HCT116 (cell line): ENCODE measurements around the gene DOCK4. TPM values are rescaled to one million over a fixed set of nuclear protein-coding genes. Genes with fewer than 3 reads are reported as not detected.

Experiments
- ATAC-seq: fragments of 200-7000 bp; cut with Tn5 transposase; 2 replicates; pipeline ENCODE4 v1.9.1; 2020; ENCODE audit warnings: mild to moderate bottlenecking, moderate library complexity
- BruUV-seq: library from RNA; stranded (reverse); fragments of 400-500 nt; replicated peaks from 2 replicates; lab custom pipeline; 2021; lab: Mats Ljungman, UMichigan
- CTCF ChIA-PET: fragments of 300-600 bp; sonication (Branson Sonifier 250); formaldehyde crosslinking; loops from one replicate; lab custom pipeline; 2021; ENCODE audit warnings: antibody characterized with exemption; lab: Charles Lee
- POLR2A ChIA-PET: fragments of 300-600, 350-600 bp; sonication (Branson Sonifier 250); formaldehyde crosslinking; loops from one replicate; lab custom pipeline; 2021; ENCODE audit warnings: antibody characterized with exemption; lab: Charles Lee
- RAD21 ChIA-PET, 2 experiments: fragments of 300-600 bp; sonication (Branson Sonifier 250); formaldehyde crosslinking; loops; one replicate each; lab custom pipeline; 2023; ENCODE audit warnings: low total read pairs in 2 of 2; ENCODE audit not compliant: uncharacterized antibody in 2 of 2, unreplicated experiment in 2 of 2, low non-redundant PET in 1 of 2; lab: Charles Lee
- DNase-seq: peaks from one replicate; pipeline ENCODE4 v3.0.0-alpha.2; 2010; ENCODE audit warnings: low read depth, low spot score
- H2AFZ ChIP-seq: fragments of 200-600 bp; shearing (Covaris generic), sonication (generic); 2 replicates; pipeline ENCODE4 v1.6.1; 2017; ENCODE audit warnings: low read depth, mixed run types, mixed read lengths, antibody characterized with exemption, low read length; ENCODE audit not compliant: poor library complexity, severe bottlenecking
- H3K27ac ChIP-seq: 2 replicates; pipeline ENCODE4 v1.5.1; 2012; ENCODE audit warnings: low read depth, low read length
- H3K27me3 ChIP-seq: fragments of 200-600 bp; sonication (generic); 2 replicates; pipeline ENCODE4 v1.6.1; 2016; ENCODE audit warnings: mixed run types, low read length, mixed read lengths; ENCODE audit not compliant: insufficient read depth
- H3K36me3 ChIP-seq, 2 experiments: fragments of 200-500 bp in 1 of 2; fragments of 200-600 bp in 1 of 2; sonication (Bioruptor generic) in 1 of 2; sonication (generic) in 1 of 2; 2 replicates each; pipeline versions ENCODE4 v1.5.1 to v1.6.1; 2014 to 2016; ENCODE audit warnings: low read length in 2 of 2, inconsistent platforms in 1 of 2, mixed read lengths in 1 of 2, mixed run types in 1 of 2; ENCODE audit not compliant: insufficient read depth in 2 of 2, control insufficient read depth in 1 of 2
- H3K4me1 ChIP-seq, 2 experiments: fragments of 200-600 bp in 1 of 2; sonication (generic) in 1 of 2; 2 replicates each; pipeline versions ENCODE4 v1.5.1 to v1.6.1; 2012 to 2017; ENCODE audit warnings: low read length in 2 of 2, inconsistent platforms in 1 of 2, mild to moderate bottlenecking in 1 of 2, mixed read lengths in 1 of 2, mixed run types in 1 of 2, moderate library complexity in 1 of 2; ENCODE audit not compliant: insufficient read depth in 2 of 2, control insufficient read depth in 1 of 2
- H3K4me2 ChIP-seq: fragments of 200-600 bp; sonication (generic); 2 replicates; pipeline ENCODE4 v1.6.1; 2017; ENCODE audit warnings: mixed run types, low read length, mixed read lengths
- H3K4me3 ChIP-seq, 2 experiments: fragments of 200-600 bp in 1 of 2; sonication (generic) in 1 of 2; replicated peaks in 1 of 2; 2 replicates each; pipeline ENCODE4 v1.5.1; 2011 to 2016; ENCODE audit warnings: low read length in 2 of 2, control low read depth in 1 of 2, low read depth in 1 of 2, mild to moderate bottlenecking in 1 of 2, mixed read lengths in 1 of 2, mixed run types in 1 of 2
- H3K79me2 ChIP-seq: fragments of 200-600 bp; sonication (generic); 2 replicates; pipeline ENCODE4 v1.6.1; 2017; ENCODE audit warnings: mild to moderate bottlenecking, mixed run types, low read length, moderate library complexity, mixed read lengths; ENCODE audit not compliant: insufficient read depth
- H3K9ac ChIP-seq: fragments of 200-600 bp; sonication (generic); 2 replicates; pipeline ENCODE4 v1.6.1; 2016; ENCODE audit warnings: low read length, mixed read lengths
- H3K9me2 ChIP-seq: fragments of 200-600 bp; sonication (generic), shearing (Covaris generic); 2 replicates; pipeline ENCODE4 v1.6.1; 2017; ENCODE audit warnings: mixed run types, mild to moderate bottlenecking, moderate library complexity; ENCODE audit not compliant: insufficient read depth
- H3K9me3 ChIP-seq, 2 experiments: fragments of 200-500 bp in 1 of 2; fragments of 200-600 bp in 1 of 2; sonication (Bioruptor generic) in 1 of 2; sonication (generic) in 1 of 2; 2 replicates each; pipeline ENCODE4 v1.6.1; 2014 to 2017; ENCODE audit warnings: low read length in 2 of 2, mixed read lengths in 2 of 2, inconsistent platforms in 1 of 2, low read depth in 1 of 2, mild to moderate bottlenecking in 1 of 2, mixed run types in 1 of 2, moderate library complexity in 1 of 2; ENCODE audit not compliant: control insufficient read depth in 1 of 2, insufficient read depth in 1 of 2
- H4K20me1 ChIP-seq: fragments of 200-600 bp; sonication (generic), shearing (Covaris generic); 2 replicates; pipeline ENCODE4 v1.6.1; 2017; ENCODE audit warnings: mixed run types, mild to moderate bottlenecking, moderate library complexity; ENCODE audit not compliant: insufficient read depth
- CBX3 ChIP-seq: IDR thresholded peaks from 2 replicates; pipeline ENCODE4 v1.6.1; 2012; ENCODE audit warnings: low read depth
- CEBPB ChIP-seq: IDR thresholded peaks from 2 replicates; pipeline ENCODE4 v1.6.1; 2012; ENCODE audit warnings: low read depth
- EGR1 ChIP-seq: IDR thresholded peaks from 2 replicates; pipeline ENCODE4 v1.6.1; 2012; ENCODE audit warnings: low read depth
- SP1 ChIP-seq: IDR thresholded peaks from 2 replicates; pipeline ENCODE4 v1.6.1; 2012; ENCODE audit warnings: low read depth
- YY1 ChIP-seq: IDR thresholded peaks from 2 replicates; pipeline ENCODE4 v1.6.1; 2011; ENCODE audit warnings: low read length, low read depth, moderate library complexity, mild to moderate bottlenecking; ENCODE audit not compliant: insufficient replicate concordance; ENCODE audit errors: extremely low read depth
- ZNF274 ChIP-seq: fragments of 200-500 bp; sonication (Bioruptor generic); IDR thresholded peaks from 2 replicates; pipeline ENCODE4 v1.6.1; 2014; ENCODE audit warnings: mild to moderate bottlenecking, low read depth, low read length, inconsistent platforms
- intact Hi-C: fragments of 100-400 bp; cut with micrococcal nuclease; formaldehyde crosslinking; loops from 2 replicates; pipeline ENCODE4 v1.10.0; 2022
- total RNA-seq: library from RNA; stranded (reverse); gene quantifications from one replicate; pipeline ENCODE4 v1.2.1, GENCODE V29; 2021; ENCODE audit not compliant: unreplicated experiment
- TF ChIP-seq, protein P1 (sequence below): IDR thresholded peaks from 2 replicates; pipeline ENCODE4 v1.6.1; 2011; ENCODE audit warnings: mild to moderate bottlenecking, low read length, moderate library complexity; ENCODE audit not compliant: insufficient replicate concordance; ENCODE audit errors: extremely low read depth
- TF ChIP-seq, protein P2 (sequence below): IDR thresholded peaks from 2 replicates; pipeline ENCODE4 v1.6.1; 2012

DOCK4 gene
- total RNA-seq, 1 experiment from 2014 or later: 2.2 TPM

DNA sequence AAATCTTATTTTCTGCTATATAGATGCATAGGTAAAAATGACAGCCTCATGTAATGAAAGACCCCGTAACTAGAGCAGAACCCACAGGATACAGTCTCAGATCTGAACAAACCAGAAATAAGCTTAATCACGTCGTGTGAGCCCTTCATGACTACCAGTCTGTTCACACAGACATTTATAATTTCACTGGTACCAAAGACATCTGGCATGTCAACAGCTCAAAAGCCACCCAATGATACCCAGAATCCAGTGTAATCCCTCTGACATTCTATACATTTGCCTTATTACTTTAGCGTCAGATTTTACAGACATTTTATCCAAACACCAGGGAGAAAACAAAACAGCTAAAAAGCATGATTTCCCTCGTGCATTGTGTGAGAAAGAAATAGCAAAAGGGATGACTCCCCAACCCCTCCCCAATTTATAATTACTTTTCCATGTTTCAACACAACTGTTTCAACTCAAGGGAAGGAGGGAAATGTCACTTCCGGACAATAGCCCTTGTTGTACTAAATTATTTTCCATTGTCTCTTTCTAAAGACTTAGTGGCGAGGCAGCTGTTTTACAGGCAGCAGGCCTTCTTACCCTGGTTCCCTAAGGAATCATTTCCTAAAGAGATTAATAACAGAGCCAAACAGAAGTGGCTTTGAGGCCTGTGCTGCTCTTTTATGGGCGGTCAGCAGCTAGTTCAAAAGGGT lies 33.2 kb downstream of the DOCK4 start:
- Histone ChIP-seq H3K27ac (no peak overlapping the region), H3K9me3 (no peaks in the 10 kb centered on the region), H3K27me3 (0 out of 2 replicates have a peak, but pooled peaks cover under 1% of the 10 kb centered on the region), H3K4me1 (no peaks in the 10 kb centered on the region), H4K20me1 (no peaks in the 10 kb centered on the region), H3K36me3 (no peaks in the 10 kb centered on the region), H2AFZ (no peak overlapping the region), H3K9me2 (no peaks in the 10 kb centered on the region), H3K79me2 (no peaks in the 10 kb centered on the region), H3K4me2 (no peak overlapping the region), H3K4me3 (no peak overlapping the region), H3K9ac (no peak overlapping the region)
- POLR2A ChIA-PET: no interaction called here
- BruUV-seq: no TSS peak
- CTCF ChIA-PET: no interaction called here
- TF ChIP-seq, protein P1, sequence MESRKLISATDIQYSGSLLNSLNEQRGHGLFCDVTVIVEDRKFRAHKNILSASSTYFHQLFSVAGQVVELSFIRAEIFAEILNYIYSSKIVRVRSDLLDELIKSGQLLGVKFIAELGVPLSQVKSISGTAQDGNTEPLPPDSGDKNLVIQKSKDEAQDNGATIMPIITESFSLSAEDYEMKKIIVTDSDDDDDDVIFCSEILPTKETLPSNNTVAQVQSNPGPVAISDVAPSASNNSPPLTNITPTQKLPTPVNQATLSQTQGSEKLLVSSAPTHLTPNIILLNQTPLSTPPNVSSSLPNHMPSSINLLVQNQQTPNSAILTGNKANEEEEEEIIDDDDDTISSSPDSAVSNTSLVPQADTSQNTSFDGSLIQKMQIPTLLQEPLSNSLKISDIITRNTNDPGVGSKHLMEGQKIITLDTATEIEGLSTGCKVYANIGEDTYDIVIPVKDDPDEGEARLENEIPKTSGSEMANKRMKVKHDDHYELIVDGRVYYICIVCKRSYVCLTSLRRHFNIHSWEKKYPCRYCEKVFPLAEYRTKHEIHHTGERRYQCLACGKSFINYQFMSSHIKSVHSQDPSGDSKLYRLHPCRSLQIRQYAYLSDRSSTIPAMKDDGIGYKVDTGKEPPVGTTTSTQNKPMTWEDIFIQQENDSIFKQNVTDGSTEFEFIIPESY: no peak
- TF ChIP-seq EGR1: no peak
- no peak for TF ChIP-seq CBX3
- no peak for TF ChIP-seq SP1
- TF ChIP-seq CEBPB: no peak
- TF ChIP-seq, protein P2, sequence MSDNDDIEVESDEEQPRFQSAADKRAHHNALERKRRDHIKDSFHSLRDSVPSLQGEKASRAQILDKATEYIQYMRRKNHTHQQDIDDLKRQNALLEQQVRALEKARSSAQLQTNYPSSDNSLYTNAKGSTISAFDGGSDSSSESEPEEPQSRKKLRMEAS: no peak
- no peak for TF ChIP-seq ZNF274
- TF ChIP-seq YY1: no peak
- intact Hi-C loops: no loop called here
- ATAC-seq: no peak
- RAD21 ChIA-PET: no interaction called here
- DNase-seq: no peak
